GM10248 (cell line): ENCODE data around the gene GPC6.

Source experiments
- CTCF ChIA-PET: fragments of 300-600 bp; sonication (Branson Sonifier 250); formaldehyde crosslinking; extraction: SDS; loops from one replicate; lab custom pipeline; 2021; ENCODE audit warnings: antibody characterized with exemption; lab: Yijun Ruan, JAX
- POLR2A ChIA-PET: fragments of 350-650 bp; sonication (Branson Sonifier 250); formaldehyde crosslinking; extraction: SDS; loops from one replicate; lab custom pipeline; 2020; ENCODE audit warnings: antibody characterized with exemption; lab: Yijun Ruan, JAX
- DNase-seq: peaks from one replicate; pipeline ENCODE4 v3.0.0; 2012; ENCODE audit errors: extremely low spot score
- TF ChIP-seq, protein P1 (sequence below): IDR thresholded peaks from 2 replicates; pipeline ENCODE4 v1.5.1; 2012; ENCODE audit warnings: mild to moderate bottlenecking, low read depth; ENCODE audit errors: extremely low read depth, missing control alignments, control extremely low read depth

GPC6 gene

DNA sequence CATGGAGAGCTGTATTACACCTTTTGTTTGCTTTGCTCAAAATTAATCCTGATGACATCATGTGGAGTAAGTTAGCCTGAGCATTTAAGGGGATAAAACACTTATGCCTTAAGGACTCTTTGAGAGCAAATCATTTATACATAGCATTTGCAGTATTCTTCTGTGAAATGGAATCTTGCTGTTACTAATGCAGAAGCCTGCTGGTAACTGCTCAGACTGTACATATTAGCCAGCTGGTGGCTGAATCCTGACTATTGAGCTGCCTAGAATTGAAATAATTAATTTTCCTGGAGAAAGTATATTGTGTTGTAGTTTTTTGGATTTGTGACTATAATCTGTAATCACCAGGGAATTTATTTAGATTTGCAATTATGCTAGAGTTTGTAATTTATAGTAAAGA lies 363.2 kb downstream of the GPC6 start:
- TF ChIP-seq, protein P1, sequence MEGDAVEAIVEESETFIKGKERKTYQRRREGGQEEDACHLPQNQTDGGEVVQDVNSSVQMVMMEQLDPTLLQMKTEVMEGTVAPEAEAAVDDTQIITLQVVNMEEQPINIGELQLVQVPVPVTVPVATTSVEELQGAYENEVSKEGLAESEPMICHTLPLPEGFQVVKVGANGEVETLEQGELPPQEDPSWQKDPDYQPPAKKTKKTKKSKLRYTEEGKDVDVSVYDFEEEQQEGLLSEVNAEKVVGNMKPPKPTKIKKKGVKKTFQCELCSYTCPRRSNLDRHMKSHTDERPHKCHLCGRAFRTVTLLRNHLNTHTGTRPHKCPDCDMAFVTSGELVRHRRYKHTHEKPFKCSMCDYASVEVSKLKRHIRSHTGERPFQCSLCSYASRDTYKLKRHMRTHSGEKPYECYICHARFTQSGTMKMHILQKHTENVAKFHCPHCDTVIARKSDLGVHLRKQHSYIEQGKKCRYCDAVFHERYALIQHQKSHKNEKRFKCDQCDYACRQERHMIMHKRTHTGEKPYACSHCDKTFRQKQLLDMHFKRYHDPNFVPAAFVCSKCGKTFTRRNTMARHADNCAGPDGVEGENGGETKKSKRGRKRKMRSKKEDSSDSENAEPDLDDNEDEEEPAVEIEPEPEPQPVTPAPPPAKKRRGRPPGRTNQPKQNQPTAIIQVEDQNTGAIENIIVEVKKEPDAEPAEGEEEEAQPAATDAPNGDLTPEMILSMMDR: no peak
- no peak for DNase-seq
- CTCF ChIA-PET: interaction anchor here (1.2 kb wide), 2 partner anchors 9 to 11 kb away, joined by 3 to 4 read pairs; no protein-coding TSS in a partner anchor
- POLR2A ChIA-PET: no interaction called here

DNA sequence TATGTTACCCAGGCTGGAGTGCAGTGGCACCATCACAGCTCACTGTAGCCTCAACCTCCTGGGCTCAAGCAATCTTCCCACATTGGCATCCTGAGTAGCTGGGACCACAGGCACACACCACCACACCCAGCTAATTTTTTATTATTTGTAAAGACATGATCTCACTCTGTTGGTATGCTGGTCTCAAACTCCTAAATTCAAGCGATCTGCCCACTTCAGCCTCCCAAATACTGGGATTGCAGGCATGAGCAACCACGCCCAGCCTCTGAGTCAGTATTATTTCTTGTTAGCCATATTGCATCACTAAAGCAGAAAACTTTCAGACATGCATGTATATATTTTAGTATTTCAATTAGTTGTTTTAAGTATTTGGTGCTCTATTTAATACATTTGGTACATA lies 376.4 kb downstream of the GPC6 start:
- TF ChIP-seq, protein P1: no peak
- ChIA-PET POLR2A (no interaction called here), CTCF (no interaction called here)
- no peak for DNase-seq

GRCh38 chr13:93614776-93615175 lies 388.2 kb downstream of the GPC6 start:
- POLR2A ChIA-PET: no interaction called here
- DNase-seq: no peak
- CTCF ChIA-PET: no interaction called here
- TF ChIP-seq, protein P1: no peak

- TF ChIP-seq, protein P1: no peak
- POLR2A ChIA-PET: no interaction called here
- CTCF ChIA-PET: no interaction called here
- DNase-seq: no peak
These were observed 393.7 kb downstream of the GPC6 start for GRCh38 chr13:93620181-93620765.

DNA sequence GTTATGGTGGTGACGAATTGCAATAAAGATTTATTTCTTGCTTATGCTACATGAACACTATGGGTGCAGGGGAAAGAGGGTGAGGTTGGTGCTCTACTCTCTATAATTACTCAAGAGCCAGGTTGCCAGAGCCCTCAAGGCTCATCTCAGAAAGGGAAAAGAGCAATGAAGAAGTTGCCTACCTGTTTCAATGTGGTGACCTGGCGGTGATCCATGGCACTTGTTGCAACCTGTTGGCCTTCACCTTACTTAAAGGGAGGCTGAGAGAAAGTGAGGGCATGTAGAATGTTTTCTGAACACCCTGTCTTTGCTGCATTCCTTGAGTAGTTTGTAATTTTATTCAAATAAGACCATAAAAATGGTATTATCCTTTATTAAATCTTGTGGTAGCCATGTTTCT lies 394.4 kb downstream of the GPC6 start:
- ChIA-PET POLR2A (no interaction called here), CTCF (no interaction called here)
- no peak for DNase-seq
- TF ChIP-seq, protein P1: no peak

GRCh38 chr13:93621966-93622365 lies 395.4 kb downstream of the GPC6 start:
- no peak for DNase-seq
- POLR2A ChIA-PET: no interaction called here
- CTCF ChIA-PET: no interaction called here
- TF ChIP-seq, protein P1: no peak
